ENCODE data around the gene ZNF407.

The ZNF407 gene

GRCh38 chr18:75034937-75035336 lies 437.3 kb downstream of the ZNF407 start:
- H3K36me3 ChIP-seq (ENCODE audit: low read length), result no peaks in the 10 kb centered on the region
- H3F3A ChIP-seq (ENCODE audit: insufficient read depth), result no peaks in the 10 kb centered on the region
- TF ChIP-seq CTCF (IDR thresholded peaks at IDR 0.05; ENCODE audit: insufficient read depth, low read length, poor library complexity, severe bottlenecking) (no peak), EZH2phosphoT487 (conservative IDR thresholded peaks at IDR 0.05; ENCODE audit: low read length) (no peak)
- H3K27me3 ChIP-seq (ENCODE audit: low read length), result no peaks in the 10 kb centered on the region
- no peaks in the 10 kb centered on the region for H4K20me1 ChIP-seq (ENCODE audit: low read depth, low read length)
- H3K79me2 ChIP-seq (ENCODE audit: insufficient read depth, low read length), result no peaks in the 10 kb centered on the region
- H2AFZ ChIP-seq (ENCODE audit: low read depth, low read length, severe bottlenecking), result no peak overlapping the region
- no peaks in the 10 kb centered on the region for H3K9me3 ChIP-seq (ENCODE audit: insufficient read depth, low read length)
- no peak overlapping the region for H3K9ac ChIP-seq (ENCODE audit: low read length)
- no peaks in the 10 kb centered on the region for H3K9me2 ChIP-seq (replicated peaks; ENCODE audit: insufficient read depth, low read length)
- no peak overlapping the region for H3K4me2 ChIP-seq (ENCODE audit: low read depth, low read length, poor library complexity, severe bottlenecking)
- no peak overlapping the region for H3K27ac ChIP-seq (ENCODE audit: low read depth, low read length)
- no peak overlapping the region for H3K4me3 ChIP-seq (ENCODE audit: insufficient read depth, low read length, poor library complexity, severe bottlenecking)

GRCh38 chr18:75035928-75036327 lies 438.3 kb downstream of the ZNF407 start:
- no peak overlapping the region for H3K27ac ChIP-seq (ENCODE audit: low read depth, low read length)
- TF ChIP-seq EZH2phosphoT487 (conservative IDR thresholded peaks at IDR 0.05; ENCODE audit: low read length) (no peak), CTCF (IDR thresholded peaks at IDR 0.05; ENCODE audit: insufficient read depth, low read length, poor library complexity, severe bottlenecking) (no peak)

GRCh38 chr18:75036917-75037688 lies 439.4 kb downstream of the ZNF407 start:
- Histone ChIP-seq H4K20me1 (ENCODE audit: low read depth, low read length) (no peaks in the 10 kb centered on the region), H3K9ac (ENCODE audit: low read length) (no peak overlapping the region), H2AFZ (ENCODE audit: low read depth, low read length, severe bottlenecking) (no peak overlapping the region), H3F3A (ENCODE audit: insufficient read depth) (no peaks in the 10 kb centered on the region), H3K4me3 (ENCODE audit: insufficient read depth, low read length, poor library complexity, severe bottlenecking) (no peak overlapping the region), H3K9me2 (replicated peaks; ENCODE audit: insufficient read depth, low read length) (no peaks in the 10 kb centered on the region), H3K9me3 (ENCODE audit: insufficient read depth, low read length) (no peaks in the 10 kb centered on the region), H3K27ac (ENCODE audit: low read depth, low read length) (no peak overlapping the region), H3K79me2 (ENCODE audit: insufficient read depth, low read length) (no peaks in the 10 kb centered on the region), H3K4me2 (ENCODE audit: low read depth, low read length, poor library complexity, severe bottlenecking) (no peak overlapping the region), H3K27me3 (ENCODE audit: low read length) (no peaks in the 10 kb centered on the region), H3K36me3 (ENCODE audit: low read length) (no peaks in the 10 kb centered on the region)
- no peak for TF ChIP-seq EZH2phosphoT487 (conservative IDR thresholded peaks at IDR 0.05; ENCODE audit: low read length)
- TF ChIP-seq CTCF (IDR thresholded peaks at IDR 0.05; ENCODE audit: insufficient read depth, low read length, poor library complexity, severe bottlenecking), result no peak

More at GRCh38 chr18:75035928-75036327, 438.3 kb downstream of the ZNF407 start:
- H4K20me1 ChIP-seq (ENCODE audit: low read depth, low read length), result no peaks in the 10 kb centered on the region
- H3K4me3 ChIP-seq (ENCODE audit: insufficient read depth, low read length, poor library complexity, severe bottlenecking), result no peak overlapping the region
- H3K9me3 ChIP-seq (ENCODE audit: insufficient read depth, low read length), result no peaks in the 10 kb centered on the region
- no peaks in the 10 kb centered on the region for H3K27me3 ChIP-seq (ENCODE audit: low read length)
- H3K79me2 ChIP-seq (ENCODE audit: insufficient read depth, low read length), result no peaks in the 10 kb centered on the region
- no peaks in the 10 kb centered on the region for H3F3A ChIP-seq (ENCODE audit: insufficient read depth)
- H3K36me3 ChIP-seq (ENCODE audit: low read length), result no peaks in the 10 kb centered on the region
- no peak overlapping the region for H2AFZ ChIP-seq (ENCODE audit: low read depth, low read length, severe bottlenecking)
- no peaks in the 10 kb centered on the region for H3K9me2 ChIP-seq (replicated peaks; ENCODE audit: insufficient read depth, low read length)
- H3K4me2 ChIP-seq (ENCODE audit: low read depth, low read length, poor library complexity, severe bottlenecking), result no peak overlapping the region
- no peak overlapping the region for H3K9ac ChIP-seq (ENCODE audit: low read length)
